Right ventricle myocardium superior (tissue), 1 donor: Measurements from ENCODE around the gene LY6G6D. TPM values are rescaled to one million over a fixed set of nuclear protein-coding genes. Genes with fewer than 3 reads are reported as not detected.
A peak's percentile ranks its signal among the peaks of the same experiment; 100 is the strongest.

ENCODE experiments used
- ATAC-seq: fragments of 200-7000 bp; cut with Tn5 transposase; one replicate; pipeline ENCODE4 v1.9.1; 2020; ENCODE audit warnings: mild to moderate bottlenecking; ENCODE audit not compliant: poor library complexity
- DNase-seq: peaks from one replicate; pipeline ENCODE4 v3.0.0-alpha.2; 2020
- intact Hi-C: fragments of 100-400 bp; cut with DNase I; formaldehyde crosslinking; loops from one replicate; pipeline ENCODE4 v1.11.2; 2022
- total RNA-seq: library from RNA; stranded (reverse); fragmentation: NEBNext Ultra II Directional; extraction: Animal tissue kit (Norgen Biotek cat#: 25700); gene quantifications from one replicate; pipeline ENCODE4 v1.2.1, GENCODE V29; 2021
- donor health status: DM: no; HTN: yes; CAD: no; lungs with severe emphysema.

LY6G6D gene
- total RNA-seq, 1 donor from 2014 or later = not detected

DNA sequence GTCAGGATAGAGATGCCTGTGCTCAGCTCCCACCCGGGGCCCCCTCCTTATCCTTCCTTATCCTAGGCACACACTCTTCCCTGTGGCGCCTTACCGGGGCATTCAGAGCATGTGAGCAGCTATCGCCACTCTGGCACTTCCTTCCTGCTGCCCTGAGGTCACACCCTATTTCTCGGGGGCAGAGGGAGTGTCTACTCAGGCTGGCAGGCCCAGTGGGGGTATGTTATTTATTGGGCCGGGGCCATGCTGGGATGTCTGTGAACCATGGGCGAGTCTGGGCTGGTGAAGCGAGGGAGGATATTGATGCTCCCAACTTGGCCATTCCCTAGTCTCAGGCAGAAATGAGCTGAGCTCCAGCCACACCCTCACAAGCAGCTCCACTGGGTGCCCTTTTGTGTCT is 3.9 kb upstream of the LY6G6D start:
- intact Hi-C loops = no loop called here
- ATAC-seq (peak; percentile 23), DNase-seq (no peak)

DNA sequence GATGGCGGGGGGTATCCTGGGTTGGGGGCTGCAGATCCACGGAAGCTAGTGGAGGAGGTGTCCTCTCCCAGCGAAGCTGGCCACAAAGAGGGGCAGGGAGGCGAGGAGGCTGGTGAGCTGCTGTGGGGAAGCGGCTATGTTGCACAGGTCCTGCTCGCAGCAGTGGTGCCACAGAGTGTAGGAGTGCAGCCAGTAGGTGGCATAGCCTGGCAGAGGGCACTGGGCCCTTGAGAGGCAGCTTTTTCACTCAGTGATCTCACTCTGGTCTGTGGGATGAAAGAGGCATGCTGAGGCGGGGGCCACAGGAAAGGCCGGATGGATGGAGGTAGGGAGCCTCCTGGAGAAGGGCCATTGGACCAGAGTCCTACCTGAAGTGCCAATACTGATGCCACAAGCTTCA is 2.9 kb upstream of the LY6G6D start:
- ATAC-seq = peak; percentile 73
- no peak for DNase-seq
- intact Hi-C loops = no loop called here

DNA sequence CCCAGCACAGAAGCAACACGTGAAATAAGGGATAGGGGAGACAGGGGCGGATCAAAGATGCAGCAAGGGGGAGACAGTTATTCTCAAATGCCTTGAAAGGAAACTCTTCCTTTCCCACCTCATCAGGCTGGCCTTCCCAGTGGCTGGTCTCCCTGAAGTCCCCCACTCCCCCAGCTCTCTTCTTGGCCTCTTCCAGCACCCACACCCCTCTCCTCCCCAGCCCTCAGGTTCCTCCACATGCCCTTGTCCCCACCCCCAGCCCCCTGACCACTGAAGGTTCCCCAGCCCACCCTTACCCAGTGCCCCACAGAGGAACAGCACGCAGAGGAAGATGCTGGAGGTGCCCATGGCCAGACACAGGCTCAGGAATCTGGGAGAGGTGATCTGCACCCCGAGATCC is 1.7 kb upstream of the LY6G6D start:
- no peak for ATAC-seq
- DNase-seq = no peak
- intact Hi-C loops = no loop called here

DNA sequence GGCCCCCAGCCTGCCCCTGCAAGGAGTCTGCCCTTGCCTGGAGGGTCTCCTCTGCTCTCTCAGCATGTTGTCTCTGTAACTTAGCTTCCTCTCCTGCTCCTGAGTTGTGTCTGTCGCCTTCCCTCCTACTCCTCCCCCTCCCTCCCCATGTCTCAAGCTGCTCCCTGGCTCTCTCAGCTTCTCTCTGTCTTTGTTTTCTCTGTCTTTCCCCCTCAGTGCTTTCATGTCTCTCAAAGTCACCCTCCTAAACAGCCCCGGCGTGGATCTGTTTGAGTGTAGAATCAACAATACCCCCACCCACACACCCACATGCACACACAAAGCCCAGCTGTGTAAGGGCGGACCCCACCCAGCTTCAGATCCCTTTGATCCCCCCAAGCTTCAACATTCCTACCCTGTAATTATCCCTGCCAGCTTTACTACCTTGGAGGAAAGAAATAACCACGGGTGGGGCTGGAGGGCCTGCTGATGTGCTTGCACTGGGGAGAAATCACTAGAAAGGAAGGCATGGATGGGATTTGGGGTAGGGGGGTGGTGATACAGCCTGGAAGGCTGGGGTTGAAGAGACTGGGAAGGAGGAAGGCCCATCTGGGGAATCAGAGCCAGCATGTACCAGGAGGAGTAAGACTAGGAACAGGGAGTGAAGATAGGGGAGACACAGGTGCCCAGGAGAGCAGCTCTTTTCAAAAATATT is 1.0 kb upstream of the LY6G6D start:
- no peak for DNase-seq
- no peak for ATAC-seq
- intact Hi-C loops = no loop called here

DNA sequence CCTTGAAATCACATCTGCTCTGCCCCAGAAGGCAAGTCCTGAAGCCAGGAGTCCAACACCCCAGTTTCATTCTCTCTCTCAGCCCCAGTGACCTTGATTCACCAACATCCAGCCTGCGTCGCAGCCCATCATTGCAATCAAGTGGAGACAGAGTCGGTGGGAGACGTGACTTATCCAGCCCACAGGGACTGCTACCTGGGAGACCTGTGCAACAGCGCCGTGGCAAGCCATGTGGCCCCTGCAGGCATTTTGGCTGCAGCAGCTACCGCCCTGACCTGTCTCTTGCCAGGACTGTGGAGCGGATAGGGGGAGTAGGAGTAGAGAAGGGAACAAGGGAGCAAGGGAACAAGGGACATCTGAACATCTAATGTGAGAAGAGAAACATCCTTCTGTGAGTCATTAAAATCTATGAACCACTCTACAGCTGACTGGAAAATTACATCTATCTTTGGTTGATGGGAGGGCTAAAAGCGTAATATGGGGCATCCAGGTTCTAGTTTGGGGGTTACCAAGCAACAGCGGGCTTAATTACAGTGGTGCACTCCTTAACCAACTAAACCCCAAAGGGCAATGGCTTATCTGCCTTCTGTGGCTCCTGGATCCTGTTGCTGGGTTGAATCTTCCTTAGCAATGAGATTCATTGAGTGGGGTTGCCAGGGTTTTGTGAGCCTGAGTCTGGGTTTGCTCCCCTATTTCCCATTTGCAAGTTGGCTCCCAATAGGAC is 2.5 kb downstream of the LY6G6D start:
- intact Hi-C loops = no loop called here
- no peak for ATAC-seq
- no peak for DNase-seq

DNA sequence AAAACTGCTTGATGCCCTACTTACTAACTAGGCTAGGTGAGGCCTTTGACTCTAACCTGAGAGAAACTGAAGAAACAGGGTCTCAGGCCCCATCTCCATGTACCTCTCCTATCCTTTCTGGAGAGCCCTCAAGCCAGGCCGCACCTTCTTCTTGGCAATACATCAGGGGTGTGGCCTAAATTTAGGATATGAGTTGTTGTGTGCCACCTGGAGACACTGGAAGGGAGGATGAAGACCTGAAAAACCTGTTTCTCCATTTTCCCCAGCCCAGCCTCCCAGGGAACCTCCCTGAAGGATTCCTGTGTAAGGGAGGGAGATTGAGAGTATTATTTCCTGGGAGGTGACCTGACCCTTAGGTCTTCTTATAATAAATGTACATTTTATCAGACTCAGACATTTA is 3.1 kb downstream of the LY6G6D start:
- intact Hi-C loops = no loop called here
- DNase-seq (no peak), ATAC-seq (no peak)

DNA sequence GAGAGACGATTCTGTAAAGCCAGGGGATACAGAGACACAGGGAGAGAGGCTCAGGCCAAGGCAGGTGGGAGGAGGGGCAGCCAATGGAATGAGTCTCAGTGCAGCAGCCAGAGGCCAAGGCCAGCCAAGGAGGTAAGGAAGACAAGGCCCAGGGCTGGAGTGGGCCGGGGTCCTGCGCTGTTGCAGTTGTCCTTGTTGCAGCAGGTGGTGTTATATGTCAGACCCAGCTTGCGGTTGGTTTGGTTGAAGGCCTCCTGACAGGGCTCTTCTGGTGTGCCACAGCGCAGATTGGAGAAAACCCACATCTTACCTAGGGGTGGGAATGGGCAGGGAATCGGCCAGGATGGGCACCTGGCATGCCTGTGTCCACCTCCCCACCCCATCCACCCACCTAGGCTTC is 3.9 kb downstream of the LY6G6D start:
- no peak for DNase-seq

GRCh38 chr6:31720196-31720770 is 5.1 kb downstream of the LY6G6D start:
- intact Hi-C loops = no loop called here
- DNase-seq = no peak
- ATAC-seq = no peak

More for the DNA sequence above, 3.9 kb downstream of the LY6G6D start:
- no peak for ATAC-seq
- intact Hi-C loops = no loop called here

DNA sequence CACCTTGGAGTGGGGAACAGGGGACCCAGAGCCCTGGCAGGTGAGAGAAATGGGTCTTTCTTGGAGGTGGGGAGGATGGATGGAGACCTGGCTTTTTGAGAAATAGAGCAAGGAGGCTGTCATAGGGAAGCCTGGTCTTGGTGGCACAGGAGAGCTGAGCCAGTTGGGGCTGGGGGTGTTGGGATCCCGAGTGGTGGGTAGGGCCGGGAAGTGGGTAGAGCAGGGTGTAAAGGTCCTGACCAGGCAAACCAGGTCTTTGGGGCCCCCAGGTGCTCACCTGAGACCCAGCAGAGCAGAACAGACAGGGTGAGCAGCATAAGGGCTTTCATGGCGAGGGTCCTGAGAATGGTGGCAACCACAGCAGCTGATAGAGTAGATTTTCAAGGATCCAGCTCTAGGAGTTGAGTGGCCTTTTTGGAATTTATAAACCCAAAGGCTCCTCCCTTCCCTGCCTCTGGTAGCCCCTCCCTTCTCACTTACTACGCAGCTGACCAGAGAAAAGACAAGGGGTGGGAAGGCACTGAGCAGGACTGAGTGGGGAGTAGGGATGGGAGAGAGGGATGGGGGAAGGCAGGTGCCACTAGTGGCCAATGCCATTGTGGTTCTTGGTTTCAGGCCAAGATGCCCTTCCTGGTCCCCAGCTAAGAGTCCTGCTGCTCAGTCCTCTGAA is 6.3 kb downstream of the LY6G6D start, which contains the start of gene LY6G6C:
Gene LY6G6C (minus strand): TSS at position 396 of the 670 bp plus-strand sequence. CDS start 67 bp downstream, at position 329.
- intact Hi-C loops = no loop called here
- DNase-seq = no peak
- no peak for ATAC-seq

- intact Hi-C loops = no loop called here
- no peak for DNase-seq
- no peak for ATAC-seq
Measured at GRCh38 chr6:31722173-31722572, 7.0 kb downstream of the LY6G6D start.

DNA sequence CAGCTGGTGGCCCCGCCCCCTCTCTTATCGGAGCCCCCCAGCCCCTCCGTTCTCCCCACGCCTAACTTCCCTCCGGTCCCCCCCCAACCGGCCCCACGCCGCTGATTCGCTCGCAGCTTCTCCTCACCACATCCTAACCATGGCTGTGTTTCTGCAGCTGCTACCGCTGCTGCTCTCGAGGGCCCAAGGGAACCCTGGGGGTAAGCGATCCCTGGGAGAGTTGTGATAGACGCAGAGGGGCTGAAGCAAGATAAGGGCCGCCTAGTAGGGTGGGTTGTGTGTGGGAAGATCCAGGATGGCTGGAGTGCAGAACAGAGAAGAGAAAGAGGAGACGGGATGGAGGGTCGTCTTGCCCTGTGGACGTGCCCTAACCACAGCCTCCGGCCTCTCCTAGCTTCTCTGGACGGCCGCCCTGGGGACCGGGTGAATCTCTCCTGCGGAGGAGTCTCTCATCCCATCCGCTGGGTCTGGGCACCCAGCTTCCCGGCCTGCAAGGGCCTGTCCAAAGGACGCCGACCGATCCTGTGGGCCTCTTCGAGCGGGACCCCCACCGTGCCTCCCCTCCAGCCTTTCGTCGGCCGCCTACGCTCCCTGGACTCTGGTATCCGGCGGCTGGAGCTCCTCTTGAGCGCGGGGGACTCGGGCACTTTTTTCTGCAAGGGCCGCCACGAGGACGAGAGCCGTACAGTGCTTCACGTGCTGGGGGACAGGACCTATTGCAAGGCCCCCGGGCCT is 8.3 kb downstream of the LY6G6D start, which contains the start of gene MPIG6B:
Gene MPIG6B (plus strand): TSS at position 129 of the 735 bp plus-strand sequence. CDS start 11 bp downstream, at position 140.
- intact Hi-C loops = no loop called here
- ATAC-seq = no peak
- DNase-seq = no peak

- intact Hi-C loops = no loop called here
- ATAC-seq = no peak
Measured at GRCh38 chr6:31723980-31724691, 9.0 kb downstream of the LY6G6D start.

DNA sequence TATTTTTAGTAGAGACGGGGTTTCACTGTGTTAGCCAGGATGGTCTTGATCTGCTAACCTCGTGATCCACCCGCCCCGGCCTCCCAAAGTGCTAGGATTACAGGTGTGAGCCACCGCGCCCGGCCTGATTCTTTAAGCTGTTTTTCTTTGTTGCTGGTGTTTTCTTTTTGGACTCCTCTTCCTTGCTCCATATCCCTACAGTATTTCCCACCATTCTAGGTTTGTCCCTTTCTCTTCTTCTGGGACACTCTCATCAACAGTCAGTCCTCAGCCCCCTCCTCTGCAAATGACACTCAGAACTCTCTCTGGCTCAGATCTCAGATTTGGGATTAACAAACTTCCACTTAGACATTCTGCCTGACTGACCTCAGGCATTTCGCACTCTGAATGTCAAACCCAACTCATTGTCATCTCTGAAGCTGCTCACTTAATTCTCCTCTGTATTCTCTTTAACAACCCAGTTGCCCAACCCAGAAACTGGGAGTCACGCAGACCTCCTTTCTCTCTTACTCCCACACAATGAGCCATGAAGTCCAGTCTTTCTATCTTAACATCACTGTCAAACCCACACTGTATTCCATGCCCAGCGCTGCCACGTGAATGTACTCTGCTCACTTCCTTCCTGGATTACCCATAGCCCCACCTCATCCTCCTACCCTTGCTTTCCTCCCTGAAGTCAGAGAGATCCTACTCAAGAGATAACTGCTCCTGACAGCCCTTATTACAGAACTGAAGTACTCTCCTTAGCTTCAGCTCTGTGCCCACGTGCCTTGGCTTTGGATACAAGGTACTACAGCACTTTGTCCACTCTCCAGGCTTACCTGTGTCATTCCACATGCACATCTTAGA is 10.6 kb downstream of the LY6G6D start:
- no peak for ATAC-seq
- no peak for DNase-seq
- intact Hi-C loops = no loop called here

More at GRCh38 chr6:31723980-31724691, 9.0 kb downstream of the LY6G6D start:
- DNase-seq = no peak

GRCh38 chr6:31727034-31727716 is 12.0 kb downstream of the LY6G6D start:
- ATAC-seq (no peak), DNase-seq (peak; percentile 58)
- intact Hi-C loops = no loop called here

- intact Hi-C loops = no loop called here
- DNase-seq (no peak), ATAC-seq (no peak)
Measured at GRCh38 chr6:31727717-31728671, 12.8 kb downstream of the LY6G6D start.
